SK-N-SH treated with all-trans-retinoic acid at 6 μM for 48 hours (cell line): ENCODE results near the gene C2orf66.

ENCODE experiments used
- CSDC2 ChIP-seq: fragments of 250-450 bp; sonication (Bioruptor Pico); IDR thresholded peaks from 2 replicates; pipeline ENCODE4 v1.5.0; 2020; ENCODE audit warnings: mild to moderate bottlenecking, moderate library complexity
- GLIS3 ChIP-seq: fragments of 250-450 bp; sonication (Bioruptor Pico); IDR thresholded peaks from 2 replicates; pipeline ENCODE4 v1.5.0; 2020; ENCODE audit warnings: mild to moderate bottlenecking, moderate library complexity
- ISL1 ChIP-seq: fragments of 250-450 bp; sonication (Bioruptor Pico); IDR thresholded peaks from 2 replicates; pipeline ENCODE4 v2.1.2; 2022; ENCODE audit warnings: mild to moderate bottlenecking, moderate library complexity
- OSR1 ChIP-seq: fragments of 250-450 bp; sonication (Bioruptor Pico); IDR thresholded peaks from 2 replicates; pipeline ENCODE4 v1.8.0; 2022; ENCODE audit warnings: moderate library complexity, mild to moderate bottlenecking, inconsistent platforms
- PPARA ChIP-seq: fragments of 250-450 bp; sonication (Bioruptor Pico); IDR thresholded peaks from 2 replicates; pipeline ENCODE4 v1.5.0; 2020; ENCODE audit warnings: mild to moderate bottlenecking, borderline replicate concordance
- TCF4 ChIP-seq: fragments of 250-450 bp; sonication (Bioruptor Pico); IDR thresholded peaks from 2 replicates; pipeline ENCODE4 v1.8.0; 2021; ENCODE audit warnings: mild to moderate bottlenecking, moderate library complexity, borderline replicate concordance
- ZFP3 ChIP-seq: fragments of 250-450 bp; sonication (Bioruptor Pico); IDR thresholded peaks from 2 replicates; pipeline ENCODE4 v1.5.0; 2020; ENCODE audit warnings: mild to moderate bottlenecking, moderate library complexity
- ZFP30 ChIP-seq: fragments of 450-650 bp; formaldehyde crosslinking; IDR thresholded peaks from 2 replicates; pipeline ENCODE4 v1.5.0; 2022; ENCODE audit warnings: mild to moderate bottlenecking, moderate library complexity
- ZNF565 ChIP-seq: fragments of 450-650 bp; formaldehyde crosslinking; conservative IDR thresholded peaks from 2 replicates; pipeline ENCODE4 v1.5.0; 2020; ENCODE audit warnings: low read depth, mild to moderate bottlenecking, moderate library complexity
- TF ChIP-seq, protein P1 (sequence below): fragments of 250-450 bp; sonication (Bioruptor Pico); IDR thresholded peaks from 2 replicates; pipeline ENCODE4 v1.8.0; 2020; ENCODE audit warnings: mild to moderate bottlenecking, moderate library complexity, borderline replicate concordance
- TF ChIP-seq, protein P2 (sequence below): fragments of 250-450 bp; sonication (Bioruptor Pico); IDR thresholded peaks from 2 replicates; pipeline ENCODE4 v1.5.1; 2020; ENCODE audit warnings: low read depth, mild to moderate bottlenecking, moderate library complexity

DNA sequence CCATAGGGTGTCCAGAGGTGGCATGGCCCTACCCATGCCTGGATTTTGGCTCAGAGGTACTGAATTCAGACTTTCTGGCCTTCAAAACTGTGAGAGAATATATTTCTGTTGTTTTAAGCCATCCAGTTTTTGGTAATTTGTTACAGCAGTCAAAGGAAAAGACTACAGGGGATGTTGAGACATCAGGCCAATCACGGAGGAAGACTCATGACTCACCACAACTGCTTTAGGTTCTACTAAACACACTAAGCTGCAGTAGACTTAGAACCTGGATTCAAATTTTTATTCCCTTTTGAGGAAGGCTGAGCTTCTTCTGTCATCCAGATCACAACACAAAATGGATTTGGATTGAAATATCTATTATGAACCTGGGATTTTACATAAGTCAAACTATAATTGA lies 12.0 kb upstream of the C2orf66 start:
- TF ChIP-seq ISL1 = no peak
- no peak for TF ChIP-seq ZNF565 (CRISPR knock-in tag)
- TF ChIP-seq OSR1 (CRISPR knock-in tag) = no peak
- no peak for TF ChIP-seq PPARA (CRISPR knock-in tag)
- TF ChIP-seq, protein P1, sequence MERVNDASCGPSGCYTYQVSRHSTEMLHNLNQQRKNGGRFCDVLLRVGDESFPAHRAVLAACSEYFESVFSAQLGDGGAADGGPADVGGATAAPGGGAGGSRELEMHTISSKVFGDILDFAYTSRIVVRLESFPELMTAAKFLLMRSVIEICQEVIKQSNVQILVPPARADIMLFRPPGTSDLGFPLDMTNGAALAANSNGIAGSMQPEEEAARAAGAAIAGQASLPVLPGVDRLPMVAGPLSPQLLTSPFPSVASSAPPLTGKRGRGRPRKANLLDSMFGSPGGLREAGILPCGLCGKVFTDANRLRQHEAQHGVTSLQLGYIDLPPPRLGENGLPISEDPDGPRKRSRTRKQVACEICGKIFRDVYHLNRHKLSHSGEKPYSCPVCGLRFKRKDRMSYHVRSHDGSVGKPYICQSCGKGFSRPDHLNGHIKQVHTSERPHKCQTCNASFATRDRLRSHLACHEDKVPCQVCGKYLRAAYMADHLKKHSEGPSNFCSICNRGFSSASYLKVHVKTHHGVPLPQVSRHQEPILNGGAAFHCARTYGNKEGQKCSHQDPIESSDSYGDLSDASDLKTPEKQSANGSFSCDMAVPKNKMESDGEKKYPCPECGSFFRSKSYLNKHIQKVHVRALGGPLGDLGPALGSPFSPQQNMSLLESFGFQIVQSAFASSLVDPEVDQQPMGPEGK = no peak
- no peak for TF ChIP-seq TCF4 (CRISPR knock-in tag)
- TF ChIP-seq ZFP3 (CRISPR knock-in tag) = no peak
- no peak for TF ChIP-seq GLIS3 (CRISPR knock-in tag)
- TF ChIP-seq, protein P2, sequence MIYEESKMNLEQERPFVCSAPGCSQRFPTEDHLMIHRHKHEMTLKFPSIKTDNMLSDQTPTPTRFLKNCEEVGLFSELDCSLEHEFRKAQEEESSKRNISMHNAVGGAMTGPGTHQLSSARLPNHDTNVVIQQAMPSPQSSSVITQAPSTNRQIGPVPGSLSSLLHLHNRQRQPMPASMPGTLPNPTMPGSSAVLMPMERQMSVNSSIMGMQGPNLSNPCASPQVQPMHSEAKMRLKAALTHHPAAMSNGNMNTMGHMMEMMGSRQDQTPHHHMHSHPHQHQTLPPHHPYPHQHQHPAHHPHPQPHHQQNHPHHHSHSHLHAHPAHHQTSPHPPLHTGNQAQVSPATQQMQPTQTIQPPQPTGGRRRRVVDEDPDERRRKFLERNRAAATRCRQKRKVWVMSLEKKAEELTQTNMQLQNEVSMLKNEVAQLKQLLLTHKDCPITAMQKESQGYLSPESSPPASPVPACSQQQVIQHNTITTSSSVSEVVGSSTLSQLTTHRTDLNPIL = no peak
- no peak for TF ChIP-seq CSDC2 (CRISPR knock-in tag)
- TF ChIP-seq ZFP30 (CRISPR knock-in tag) = no peak
